Nephron progenitor cell (in vitro differentiated cells): ENCODE measurements around the gene WDR1.

ENCODE experiments used
- DNase-seq: peaks from one replicate; pipeline ENCODE4 v3.0.0; 2021
- H3K27ac Mint-ChIP-seq: 2 replicates; pipeline ENCODE4 v1.8.0; 2021; ENCODE audit warnings: mild to moderate bottlenecking, moderate library complexity, mixed read lengths
- H3K27me3 Mint-ChIP-seq: 2 replicates; pipeline ENCODE4 v1.8.0; 2021; ENCODE audit warnings: mild to moderate bottlenecking, low read depth, mixed read lengths; ENCODE audit not compliant: poor library complexity
- H3K36me3 Mint-ChIP-seq: 2 replicates; pipeline ENCODE4 v1.8.0; 2021; ENCODE audit warnings: low read depth, mixed read lengths
- H3K4me1 Mint-ChIP-seq: 2 replicates; pipeline ENCODE4 v1.8.0; 2021; ENCODE audit warnings: mixed read lengths
- H3K4me3 Mint-ChIP-seq: 2 replicates; pipeline ENCODE4 v1.8.0; 2021; ENCODE audit warnings: mild to moderate bottlenecking, moderate library complexity, mixed read lengths
- H3K9me3 Mint-ChIP-seq: 2 replicates; pipeline ENCODE4 v1.8.0; 2021; ENCODE audit warnings: mild to moderate bottlenecking, moderate library complexity, mixed read lengths
- TF ChIP-seq, protein P1 (sequence below): fragments of 200-600 bp; sonication (generic); IDR thresholded peaks from 2 replicates; pipeline ENCODE4 v1.5.0; 2021; ENCODE audit warnings: antibody characterized with exemption

The WDR1 gene

DNA sequence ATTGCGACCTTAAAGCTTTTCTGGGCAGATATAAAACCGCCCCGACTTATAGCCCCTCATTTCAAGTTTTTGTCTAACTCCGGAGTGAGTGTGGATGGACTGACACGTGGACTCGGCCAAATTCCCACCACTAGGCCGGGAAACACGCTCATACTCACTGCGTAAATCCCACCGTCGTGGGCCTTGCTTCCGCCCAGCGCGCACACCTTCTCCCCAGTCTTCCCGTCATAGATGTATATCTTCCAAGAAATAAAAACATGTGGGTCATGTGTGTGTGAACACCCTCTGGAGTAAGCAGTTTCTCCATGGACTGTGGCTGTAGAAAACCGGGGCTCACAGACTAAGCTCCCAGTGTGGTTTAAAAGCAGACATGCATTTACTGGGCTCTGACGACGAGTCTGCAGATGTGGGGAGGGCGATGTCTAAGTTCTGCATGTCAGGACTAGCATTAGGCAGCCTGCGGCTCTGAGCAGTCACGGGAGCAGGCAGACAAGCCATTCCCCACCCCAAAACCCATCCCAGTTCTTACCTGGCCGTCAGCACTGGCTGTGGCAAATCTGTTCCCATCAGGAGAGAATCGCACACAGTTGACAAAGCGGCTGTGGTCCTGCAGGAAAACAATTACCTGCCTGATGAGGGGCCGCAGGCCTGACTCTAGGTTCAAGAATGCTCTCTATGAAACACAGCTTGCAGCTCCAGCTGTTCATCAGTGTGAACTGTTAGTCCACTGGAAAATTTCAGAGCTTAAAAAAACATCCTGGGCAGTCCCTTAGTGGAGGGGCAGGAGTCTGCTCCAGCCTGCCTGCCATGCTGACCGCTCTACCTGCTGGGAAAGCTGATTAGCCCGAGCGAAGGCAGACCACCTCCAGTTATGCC is 28.2 kb downstream of the WDR1 start:
- Mint-ChIP-seq H3K9me3 (no peaks in the 10 kb centered on the region), H3K27ac (no peak overlapping the region), H3K27me3 (no peaks in the 10 kb centered on the region), H3K4me1 (peaks cover 36% of the 10 kb centered on the region), H3K4me3 (no peak overlapping the region), H3K36me3 (peaks cover 64% of the 10 kb centered on the region)
- TF ChIP-seq, protein P1, sequence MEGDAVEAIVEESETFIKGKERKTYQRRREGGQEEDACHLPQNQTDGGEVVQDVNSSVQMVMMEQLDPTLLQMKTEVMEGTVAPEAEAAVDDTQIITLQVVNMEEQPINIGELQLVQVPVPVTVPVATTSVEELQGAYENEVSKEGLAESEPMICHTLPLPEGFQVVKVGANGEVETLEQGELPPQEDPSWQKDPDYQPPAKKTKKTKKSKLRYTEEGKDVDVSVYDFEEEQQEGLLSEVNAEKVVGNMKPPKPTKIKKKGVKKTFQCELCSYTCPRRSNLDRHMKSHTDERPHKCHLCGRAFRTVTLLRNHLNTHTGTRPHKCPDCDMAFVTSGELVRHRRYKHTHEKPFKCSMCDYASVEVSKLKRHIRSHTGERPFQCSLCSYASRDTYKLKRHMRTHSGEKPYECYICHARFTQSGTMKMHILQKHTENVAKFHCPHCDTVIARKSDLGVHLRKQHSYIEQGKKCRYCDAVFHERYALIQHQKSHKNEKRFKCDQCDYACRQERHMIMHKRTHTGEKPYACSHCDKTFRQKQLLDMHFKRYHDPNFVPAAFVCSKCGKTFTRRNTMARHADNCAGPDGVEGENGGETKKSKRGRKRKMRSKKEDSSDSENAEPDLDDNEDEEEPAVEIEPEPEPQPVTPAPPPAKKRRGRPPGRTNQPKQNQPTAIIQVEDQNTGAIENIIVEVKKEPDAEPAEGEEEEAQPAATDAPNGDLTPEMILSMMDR, result no peak
- no peak for DNase-seq

DNA sequence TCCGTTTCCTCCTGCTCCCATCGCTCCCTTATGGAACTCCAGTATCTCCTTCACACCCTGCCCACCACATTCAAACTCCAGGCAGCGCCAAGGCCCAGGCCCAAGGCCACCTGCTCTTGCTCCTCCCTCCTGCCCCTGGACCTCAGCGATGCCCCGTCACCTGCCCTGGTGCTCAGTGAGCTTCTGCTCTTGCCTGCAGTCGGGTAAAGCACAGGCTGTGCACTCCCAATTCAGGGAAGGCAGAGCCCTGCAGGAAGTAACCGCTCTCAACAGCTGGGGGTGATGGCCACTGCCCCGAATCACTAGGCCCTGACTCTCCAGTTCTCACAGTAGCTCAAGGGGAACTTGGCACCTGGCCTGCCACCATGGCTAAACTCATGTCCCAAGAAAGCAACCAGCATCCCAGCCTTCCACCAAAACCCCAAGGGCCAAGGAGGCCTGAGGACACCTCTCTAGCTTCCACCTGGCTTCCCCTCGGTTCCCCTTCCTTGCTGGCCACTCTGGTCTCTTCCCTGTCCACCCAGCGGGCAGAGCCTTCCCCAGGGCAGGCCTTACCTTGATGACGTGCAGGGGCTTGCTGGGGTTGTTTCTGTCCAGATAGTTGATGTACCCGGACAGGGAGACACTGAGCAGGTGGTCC is 29.3 kb downstream of the WDR1 start:
- Mint-ChIP-seq H3K9me3 (no peaks in the 10 kb centered on the region), H3K27ac (peak overlapping the region; percentile 61), H3K27me3 (no peaks in the 10 kb centered on the region), H3K4me3 (no peak overlapping the region), H3K4me1 (peaks cover 24% of the 10 kb centered on the region), H3K36me3 (peaks cover 60% of the 10 kb centered on the region)
- TF ChIP-seq, protein P1, result no peak
- no peak for DNase-seq

DNA sequence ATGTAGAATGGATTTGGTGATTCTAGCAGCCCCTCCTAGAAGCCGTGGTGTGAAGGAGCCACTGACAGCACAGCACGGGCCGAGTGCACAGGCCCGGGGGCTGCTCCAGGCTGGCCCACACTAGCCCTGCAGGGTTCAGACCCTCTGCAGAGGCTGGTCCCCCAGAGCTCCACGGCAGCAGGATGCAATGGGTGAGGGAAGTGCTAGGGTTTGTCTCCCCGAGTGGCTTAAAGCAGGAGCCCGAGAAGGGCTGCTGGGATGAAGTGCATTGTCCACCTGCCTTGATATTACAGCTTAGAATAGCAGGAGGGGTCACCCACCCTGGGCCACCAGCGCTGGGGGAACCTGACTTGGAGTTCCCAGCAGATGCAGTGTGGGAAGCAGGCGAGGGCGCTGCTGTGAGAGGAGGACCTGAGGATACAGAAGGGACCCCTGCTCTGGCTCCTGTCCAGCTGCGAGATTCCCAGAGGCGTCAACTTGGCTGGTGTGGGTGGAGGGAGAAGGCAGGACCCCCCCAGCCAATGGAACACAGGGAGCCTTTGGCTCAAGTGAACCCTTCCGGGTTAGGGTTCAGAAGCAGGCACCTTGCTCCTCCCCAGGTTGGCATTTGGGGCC is 30.0 kb downstream of the WDR1 start:
- Mint-ChIP-seq H3K4me3 (no peak overlapping the region), H3K27me3 (no peaks in the 10 kb centered on the region), H3K27ac (no peak overlapping the region), H3K36me3 (peaks cover 56% of the 10 kb centered on the region), H3K4me1 (peaks cover 19% of the 10 kb centered on the region), H3K9me3 (no peaks in the 10 kb centered on the region)
- DNase-seq, result no peak
- TF ChIP-seq, protein P1, result no peak

DNA sequence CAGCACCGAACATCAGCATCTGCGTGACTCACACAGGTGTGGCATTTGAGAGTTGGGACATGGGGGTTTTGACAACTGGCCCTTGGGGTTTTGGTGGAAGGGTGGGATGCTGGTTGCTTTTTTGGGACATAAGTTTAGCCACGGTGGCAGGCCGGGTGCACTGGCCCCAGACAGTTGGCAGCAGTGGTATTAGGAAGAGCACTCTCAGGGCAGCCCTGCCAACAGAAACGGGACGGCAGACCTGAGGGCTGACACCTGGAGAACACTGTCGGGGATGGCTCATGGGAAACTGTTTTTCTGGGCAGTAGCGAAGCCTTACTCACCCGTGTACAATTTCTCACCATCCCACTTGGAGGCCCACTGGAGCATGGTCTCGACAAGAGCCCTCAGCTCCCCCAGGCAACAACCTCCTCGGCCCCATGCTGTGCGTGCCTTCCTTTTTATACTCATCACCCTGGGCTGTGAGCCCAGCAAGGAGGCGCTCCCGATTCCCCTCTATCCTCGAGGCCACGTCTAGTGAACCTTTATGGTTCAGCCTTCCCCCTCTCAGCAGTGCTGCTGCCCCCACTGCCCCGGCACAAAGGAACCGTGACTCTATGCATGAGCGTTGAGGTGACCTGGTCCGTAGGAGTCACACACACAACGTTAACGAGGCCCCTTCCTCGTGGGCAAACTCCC is 30.6 kb downstream of the WDR1 start:
- TF ChIP-seq, protein P1, result no peak
- Mint-ChIP-seq H3K4me3 (no peak overlapping the region), H3K27me3 (no peaks in the 10 kb centered on the region), H3K27ac (peak overlapping the region; percentile 86), H3K36me3 (peaks cover 56% of the 10 kb centered on the region), H3K9me3 (no peaks in the 10 kb centered on the region), H3K4me1 (peaks cover 19% of the 10 kb centered on the region)
- no peak for DNase-seq

DNA sequence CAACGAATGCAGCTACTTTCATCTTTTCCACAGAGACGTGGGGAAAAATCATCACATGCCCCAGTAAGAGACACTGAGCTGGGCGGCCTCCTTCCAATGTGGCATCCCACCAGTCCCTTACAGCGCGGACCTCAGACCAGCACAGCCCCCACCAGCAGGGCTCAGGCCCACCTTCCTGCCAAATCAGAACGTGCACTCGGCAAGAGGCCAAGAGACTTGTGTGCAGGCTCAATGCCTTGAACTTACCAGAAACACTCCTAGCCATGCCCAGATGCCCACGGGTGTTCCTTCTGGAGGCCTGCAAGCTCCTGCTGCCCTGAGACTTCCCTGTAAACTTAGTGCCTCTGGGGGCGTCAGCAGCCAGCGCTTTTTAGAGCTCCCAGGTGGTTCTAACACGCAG is 31.2 kb downstream of the WDR1 start:
- Mint-ChIP-seq H3K27me3 (no peaks in the 10 kb centered on the region), H3K36me3 (peaks cover 55% of the 10 kb centered on the region), H3K9me3 (no peaks in the 10 kb centered on the region), H3K4me1 (peaks cover 15% of the 10 kb centered on the region), H3K4me3 (no peak overlapping the region), H3K27ac (no peak overlapping the region)
- TF ChIP-seq, protein P1, result no peak
- DNase-seq, result no peak
